AG10803 (cell line): Measurements from ENCODE around the gene FUT8.

Experiments
- DNase-seq: peaks from one replicate; pipeline ENCODE4 v3.0.0; 2010; ENCODE audit warnings: low read depth
- H3K4me3 ChIP-seq: 2 replicates; pipeline ENCODE4 v1.5.1; 2011; ENCODE audit warnings: mild to moderate bottlenecking, low read length, control low read depth
- CTCF ChIP-seq: conservative IDR thresholded peaks from 2 replicates; pipeline ENCODE4 v1.5.1; 2011; ENCODE audit warnings: mild to moderate bottlenecking, low read length, control low read depth, inconsistent platforms

FUT8 gene

GRCh38 chr14:65720171-65720570, 307.6 kb downstream of the FUT8 start:
- no peak overlapping the region for H3K4me3 ChIP-seq
- DNase-seq, result no peak
- TF ChIP-seq CTCF, result no peak

- H3K4me3 ChIP-seq, result no peak overlapping the region
- no peak for DNase-seq
- TF ChIP-seq CTCF, result no peak
Measured at GRCh38 chr14:65720743-65721142, 308.2 kb downstream of the FUT8 start.

- no peak for TF ChIP-seq CTCF
Measured at GRCh38 chr14:65723348-65723747, 310.8 kb downstream of the FUT8 start.

DNA sequence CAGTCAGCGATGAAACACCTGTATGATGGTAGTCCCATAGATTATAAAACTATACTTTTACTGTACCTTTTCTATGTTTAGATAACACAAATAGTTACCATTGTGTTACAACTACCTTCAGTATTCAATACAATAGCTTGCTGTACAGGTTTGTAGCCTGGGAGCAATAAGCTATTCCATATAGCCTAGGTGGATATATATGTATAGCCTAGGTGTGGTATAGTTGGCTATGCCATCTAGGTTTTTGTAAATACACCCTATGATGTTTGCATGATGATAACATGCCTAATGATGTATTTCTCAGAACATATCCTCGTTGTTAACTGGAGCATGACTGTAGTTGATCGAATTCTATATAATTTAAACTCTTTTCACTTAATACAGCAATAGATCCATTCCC, 316.1 kb downstream of the FUT8 start:
- DNase-seq, result no peak
- no peak overlapping the region for H3K4me3 ChIP-seq
- no peak for TF ChIP-seq CTCF

More at GRCh38 chr14:65723348-65723747, 310.8 kb downstream of the FUT8 start:
- DNase-seq, result no peak
- H3K4me3 ChIP-seq, result no peak overlapping the region

DNA sequence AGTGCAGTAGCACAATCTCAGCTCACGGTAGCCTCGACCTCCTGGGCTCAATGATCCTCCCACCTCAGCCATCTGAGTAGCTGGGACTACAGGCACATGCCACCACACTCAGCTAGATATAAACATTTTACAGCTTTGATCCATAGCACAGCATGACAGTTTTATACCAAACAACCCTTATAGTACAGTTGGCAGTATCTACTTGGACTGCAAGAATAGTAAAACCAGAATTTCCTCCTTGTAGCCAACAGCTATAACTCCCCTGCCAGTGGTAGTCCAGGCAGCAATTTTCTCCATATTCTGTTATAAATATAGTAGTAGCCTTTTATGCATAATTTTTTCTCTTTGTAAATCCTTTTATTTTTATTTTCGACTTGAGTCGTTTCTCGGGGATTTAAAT, 317.0 kb downstream of the FUT8 start:
- no peak for DNase-seq
- TF ChIP-seq CTCF, result no peak
- no peak overlapping the region for H3K4me3 ChIP-seq

GRCh38 chr14:65731933-65732506, 319.5 kb downstream of the FUT8 start:
- no peak for TF ChIP-seq CTCF
- no peak for DNase-seq
- no peak overlapping the region for H3K4me3 ChIP-seq

- DNase-seq, result no peak
Measured at GRCh38 chr14:65738339-65738738, 325.8 kb downstream of the FUT8 start.

More at GRCh38 chr14:65738339-65738738, 325.8 kb downstream of the FUT8 start:
- no peak overlapping the region for H3K4me3 ChIP-seq
- no peak for TF ChIP-seq CTCF
